ENCODE data around the gene CCNJL. TPM values are rescaled to one million over a fixed set of nuclear protein-coding genes. Genes with fewer than 3 reads are reported as not detected.
A peak's percentile ranks its signal among the peaks of the same experiment; 100 is the strongest.

CCNJL gene
- polyA plus RNA-seq, 1 donor (not counting 4 experiments of a cell fraction or from before 2014, with no cell fraction given) = 1.6 TPM

- no peaks in the 10 kb centered on the region for H4K20me1 ChIP-seq (ENCODE audit: control insufficient read depth, extremely low read depth, insufficient read depth, low read length)
- no peak overlapping the region for H3K27ac ChIP-seq (ENCODE audit: control insufficient read depth, insufficient read depth, low read length)
- FAIRE-seq (peak; percentile 84), DNase-seq (ENCODE audit: low read depth, low spot score) (peak; percentile 61)
- dilution Hi-C loops (cut with MboI; ENCODE audit: extremely low pct_ligation_motif_present, low sequenced_read_pairs) = no loop called here
- H3K9me1 ChIP-seq (ENCODE audit: control insufficient read depth, extremely low read depth, insufficient read depth, low read length) = no peaks in the 10 kb centered on the region
- H3K36me3 ChIP-seq (ENCODE audit: control insufficient read depth in 2 of 2, extremely low read depth in 1 of 2, insufficient read depth in 2 of 2, low read length in 2 of 2) = no peaks in the 10 kb centered on the region
- peak overlapping the region; percentile 53 for H2AFZ ChIP-seq (ENCODE audit: control insufficient read depth, low read length)
- peaks cover 27% of the 10 kb centered on the region for H3K4me1 ChIP-seq (ENCODE audit: control insufficient read depth, extremely low read depth, insufficient read depth, low read length)
- TF ChIP-seq EZH2 (IDR thresholded peaks at IDR 0.05; ENCODE audit: low read length) (no peak), CTCF (optimal IDR thresholded peaks at IDR 0.05 in 1 of 3, IDR thresholded peaks at IDR 0.05 in 1 of 3, conservative IDR thresholded peaks at IDR 0.05 in 1 of 3; ENCODE audit: extremely low read depth in 1 of 3, insufficient read depth in 2 of 3, low read length in 3 of 3) (no peak)
- H3K4me2 ChIP-seq (ENCODE audit: control insufficient read depth, extremely low read depth, insufficient read depth, low read depth, low read length) = peak overlapping the region; percentile 72
- H3K4me3 ChIP-seq (ENCODE audit: control insufficient read depth in 2 of 3, extremely low read depth in 1 of 3, insufficient read depth in 2 of 3, low read depth in 1 of 3, low read length in 3 of 3) = peak overlapping the region in 1 of 3 experiments; percentile 3
- H3K27me3 ChIP-seq (ENCODE audit: control insufficient read depth, extremely low read depth, insufficient read depth, low read length) = no peaks in the 10 kb centered on the region
- H3K79me2 ChIP-seq (ENCODE audit: control insufficient read depth, insufficient read depth, low read length) = no peaks in the 10 kb centered on the region
- no peaks in the 10 kb centered on the region for H3K9me3 ChIP-seq (ENCODE audit: control insufficient read depth, low read depth, low read length)
- H3K9ac ChIP-seq (ENCODE audit: control insufficient read depth, extremely low read depth, insufficient read depth, low read length) = no peak overlapping the region
Measured at GRCh38 chr5:160291467-160291866, 20.9 kb downstream of the CCNJL start.

GRCh38 chr5:160290751-160291150 lies 21.6 kb downstream of the CCNJL start:
- dilution Hi-C loops (cut with MboI; ENCODE audit: extremely low pct_ligation_motif_present, low sequenced_read_pairs) = no loop called here
- TF ChIP-seq CTCF (optimal IDR thresholded peaks at IDR 0.05 in 1 of 3, IDR thresholded peaks at IDR 0.05 in 1 of 3, conservative IDR thresholded peaks at IDR 0.05 in 1 of 3; ENCODE audit: extremely low read depth in 1 of 3, insufficient read depth in 2 of 3, low read length in 3 of 3) = no peak
- no peak for TF ChIP-seq EZH2 (IDR thresholded peaks at IDR 0.05; ENCODE audit: low read length)
- H4K20me1 ChIP-seq (ENCODE audit: control insufficient read depth, extremely low read depth, insufficient read depth, low read length) = no peaks in the 10 kb centered on the region
- no peaks in the 10 kb centered on the region for H3K79me2 ChIP-seq (ENCODE audit: control insufficient read depth, insufficient read depth, low read length)
- H3K9me1 ChIP-seq (ENCODE audit: control insufficient read depth, extremely low read depth, insufficient read depth, low read length) = no peaks in the 10 kb centered on the region
- no peaks in the 10 kb centered on the region for H3K9me3 ChIP-seq (ENCODE audit: control insufficient read depth, low read depth, low read length)
- H3K4me1 ChIP-seq (ENCODE audit: control insufficient read depth, extremely low read depth, insufficient read depth, low read length) = peaks cover 27% of the 10 kb centered on the region
- H3K27ac ChIP-seq (ENCODE audit: control insufficient read depth, insufficient read depth, low read length) = no peak overlapping the region
- H3K4me2 ChIP-seq (ENCODE audit: control insufficient read depth, extremely low read depth, insufficient read depth, low read depth, low read length) = peak overlapping the region; percentile 72
- FAIRE-seq (no peak), DNase-seq (ENCODE audit: low read depth, low spot score) (no peak)
- no peak overlapping the region for H2AFZ ChIP-seq (ENCODE audit: control insufficient read depth, low read length)
- no peaks in the 10 kb centered on the region for H3K36me3 ChIP-seq (ENCODE audit: control insufficient read depth in 2 of 2, extremely low read depth in 1 of 2, insufficient read depth in 2 of 2, low read length in 2 of 2)
- no peak overlapping the region for H3K4me3 ChIP-seq (ENCODE audit: control insufficient read depth in 2 of 3, extremely low read depth in 1 of 3, insufficient read depth in 2 of 3, low read depth in 1 of 3, low read length in 3 of 3)
- no peaks in the 10 kb centered on the region for H3K27me3 ChIP-seq (ENCODE audit: control insufficient read depth, extremely low read depth, insufficient read depth, low read length)
- H3K9ac ChIP-seq (ENCODE audit: control insufficient read depth, extremely low read depth, insufficient read depth, low read length) = no peak overlapping the region

Data from keratinocyte (primary cell).